Measurements from ENCODE around the gene ANK3. TPM values are rescaled to one million over a fixed set of nuclear protein-coding genes. Genes with fewer than 3 reads are reported as not detected.

The ANK3 gene
- total and polyA plus RNA-seq, 2 experiments from 2014 or later: 46.5 to 85.2 TPM

GRCh38 chr10:60427709-60428386 lies 38.2 kb upstream of the ANK3 start:
- Histone ChIP-seq H3F3A (replicated peaks; ENCODE audit: low read depth) (no peaks in the 10 kb centered on the region), H3K4me3 (no peak overlapping the region), H3K36me3 (ENCODE audit: insufficient read depth) (no peaks in the 10 kb centered on the region), H3K9me2 (ENCODE audit: insufficient read depth) (no peaks in the 10 kb centered on the region), H3K4me1 (ENCODE audit: insufficient read depth) (no peaks in the 10 kb centered on the region), H2AFZ (no peak overlapping the region), H3K4me2 (no peak overlapping the region), H3K27ac (ENCODE audit: low read depth) (no peak overlapping the region), H3K27me3 (ENCODE audit: insufficient read depth) (no peaks in the 10 kb centered on the region), H4K20me1 (replicated peaks; ENCODE audit: insufficient read depth) (no peaks in the 10 kb centered on the region), H3K79me2 (replicated peaks; ENCODE audit: insufficient read depth) (no peaks in the 10 kb centered on the region)
- H3K4me3 Mint-ChIP-seq: no peak overlapping the region
- TF ChIP-seq ZNF114 (CRISPR knock-in tag; IDR thresholded peaks at IDR 0.05): no peak
- no peak for TF ChIP-seq CREB1 (CRISPR knock-in tag; IDR thresholded peaks at IDR 0.05; ENCODE audit: low read depth)
- TF ChIP-seq POLR2AphosphoS5 (IDR thresholded peaks at IDR 0.05; ENCODE audit: low read depth): no peak
- no peak for TF ChIP-seq CTCF (conservative IDR thresholded peaks at IDR 0.05; ENCODE audit: low read depth in 2 of 2)
- TF ChIP-seq STAT1 (IDR thresholded peaks at IDR 0.05; ENCODE audit: unreplicated experiment): no peak
- TF ChIP-seq, protein P1, sequence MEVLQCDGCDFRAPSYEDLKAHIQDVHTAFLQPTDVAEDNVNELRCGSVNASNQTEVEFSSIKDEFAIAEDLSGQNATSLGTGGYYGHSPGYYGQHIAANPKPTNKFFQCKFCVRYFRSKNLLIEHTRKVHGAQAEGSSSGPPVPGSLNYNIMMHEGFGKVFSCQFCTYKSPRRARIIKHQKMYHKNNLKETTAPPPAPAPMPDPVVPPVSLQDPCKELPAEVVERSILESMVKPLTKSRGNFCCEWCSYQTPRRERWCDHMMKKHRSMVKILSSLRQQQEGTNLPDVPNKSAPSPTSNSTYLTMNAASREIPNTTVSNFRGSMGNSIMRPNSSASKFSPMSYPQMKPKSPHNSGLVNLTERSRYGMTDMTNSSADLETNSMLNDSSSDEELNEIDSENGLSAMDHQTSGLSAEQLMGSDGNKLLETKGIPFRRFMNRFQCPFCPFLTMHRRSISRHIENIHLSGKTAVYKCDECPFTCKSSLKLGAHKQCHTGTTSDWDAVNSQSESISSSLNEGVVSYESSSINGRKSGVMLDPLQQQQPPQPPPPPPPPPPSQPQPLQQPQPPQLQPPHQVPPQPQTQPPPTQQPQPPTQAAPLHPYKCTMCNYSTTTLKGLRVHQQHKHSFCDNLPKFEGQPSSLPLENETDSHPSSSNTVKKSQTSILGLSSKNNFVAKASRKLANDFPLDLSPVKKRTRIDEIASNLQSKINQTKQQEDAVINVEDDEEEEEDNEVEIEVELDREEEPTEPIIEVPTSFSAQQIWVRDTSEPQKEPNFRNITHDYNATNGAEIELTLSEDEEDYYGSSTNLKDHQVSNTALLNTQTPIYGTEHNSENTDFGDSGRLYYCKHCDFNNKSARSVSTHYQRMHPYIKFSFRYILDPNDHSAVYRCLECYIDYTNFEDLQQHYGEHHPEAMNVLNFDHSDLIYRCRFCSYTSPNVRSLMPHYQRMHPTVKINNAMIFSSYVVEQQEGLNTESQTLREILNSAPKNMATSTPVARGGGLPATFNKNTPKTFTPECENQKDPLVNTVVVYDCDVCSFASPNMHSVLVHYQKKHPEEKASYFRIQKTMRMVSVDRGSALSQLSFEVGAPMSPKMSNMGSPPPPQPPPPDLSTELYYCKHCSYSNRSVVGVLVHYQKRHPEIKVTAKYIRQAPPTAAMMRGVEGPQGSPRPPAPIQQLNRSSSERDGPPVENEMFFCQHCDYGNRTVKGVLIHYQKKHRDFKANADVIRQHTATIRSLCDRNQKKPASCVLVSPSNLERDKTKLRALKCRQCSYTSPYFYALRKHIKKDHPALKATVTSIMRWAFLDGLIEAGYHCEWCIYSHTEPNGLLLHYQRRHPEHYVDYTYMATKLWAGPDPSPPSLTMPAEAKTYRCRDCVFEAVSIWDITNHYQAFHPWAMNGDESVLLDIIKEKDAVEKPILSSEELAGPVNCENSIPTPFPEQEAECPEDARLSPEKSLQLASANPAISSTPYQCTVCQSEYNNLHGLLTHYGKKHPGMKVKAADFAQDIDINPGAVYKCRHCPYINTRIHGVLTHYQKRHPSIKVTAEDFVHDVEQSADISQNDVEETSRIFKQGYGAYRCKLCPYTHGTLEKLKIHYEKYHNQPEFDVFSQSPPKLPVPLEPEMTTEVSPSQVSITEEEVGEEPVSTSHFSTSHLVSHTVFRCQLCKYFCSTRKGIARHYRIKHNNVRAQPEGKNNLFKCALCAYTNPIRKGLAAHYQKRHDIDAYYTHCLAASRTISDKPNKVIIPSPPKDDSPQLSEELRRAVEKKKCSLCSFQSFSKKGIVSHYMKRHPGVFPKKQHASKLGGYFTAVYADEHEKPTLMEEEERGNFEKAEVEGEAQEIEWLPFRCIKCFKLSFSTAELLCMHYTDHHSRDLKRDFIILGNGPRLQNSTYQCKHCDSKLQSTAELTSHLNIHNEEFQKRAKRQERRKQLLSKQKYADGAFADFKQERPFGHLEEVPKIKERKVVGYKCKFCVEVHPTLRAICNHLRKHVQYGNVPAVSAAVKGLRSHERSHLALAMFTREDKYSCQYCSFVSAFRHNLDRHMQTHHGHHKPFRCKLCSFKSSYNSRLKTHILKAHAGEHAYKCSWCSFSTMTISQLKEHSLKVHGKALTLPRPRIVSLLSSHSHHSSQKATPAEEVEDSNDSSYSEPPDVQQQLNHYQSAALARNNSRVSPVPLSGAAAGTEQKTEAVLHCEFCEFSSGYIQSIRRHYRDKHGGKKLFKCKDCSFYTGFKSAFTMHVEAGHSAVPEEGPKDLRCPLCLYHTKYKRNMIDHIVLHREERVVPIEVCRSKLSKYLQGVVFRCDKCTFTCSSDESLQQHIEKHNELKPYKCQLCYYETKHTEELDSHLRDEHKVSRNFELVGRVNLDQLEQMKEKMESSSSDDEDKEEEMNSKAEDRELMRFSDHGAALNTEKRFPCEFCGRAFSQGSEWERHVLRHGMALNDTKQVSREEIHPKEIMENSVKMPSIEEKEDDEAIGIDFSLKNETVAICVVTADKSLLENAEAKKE (CRISPR knock-in tag; IDR thresholded peaks at IDR 0.05): no peak
- TF ChIP-seq REST (IDR thresholded peaks at IDR 0.05; ENCODE audit: unreplicated experiment): no peak
- no peak for TF ChIP-seq JUNB (IDR thresholded peaks at IDR 0.05; ENCODE audit: unreplicated experiment)
- TF ChIP-seq EZH2 (IDR thresholded peaks at IDR 0.05; ENCODE audit: low read depth, unreplicated experiment): no peak
- TF ChIP-seq NANOG (IDR thresholded peaks at IDR 0.05; ENCODE audit: borderline replicate concordance): no peak
- no peak for TF ChIP-seq ZNF331 (CRISPR knock-in tag; IDR thresholded peaks at IDR 0.05; ENCODE audit: low read depth)
- no peak for TF ChIP-seq ETS1 (IDR thresholded peaks at IDR 0.05)
- TF ChIP-seq EZH2phosphoT487 (IDR thresholded peaks at IDR 0.05; ENCODE audit: unreplicated experiment): no peak
- H3K9me3 Mint-ChIP-seq: no peaks in the 10 kb centered on the region
- H3K36me3 Mint-ChIP-seq (ENCODE audit: low read depth): no peaks in the 10 kb centered on the region
- ATAC-seq (no peak), DNase-seq (ENCODE audit: low spot score) (no peak)
- H3K27me3 Mint-ChIP-seq (ENCODE audit: insufficient read depth, low read depth, poor library complexity): no peaks in the 10 kb centered on the region
- no peak overlapping the region for H3K27ac Mint-ChIP-seq
- peaks cover 4% of the 10 kb centered on the region; the same call in 2 of the 3 replicates for H3K4me1 Mint-ChIP-seq

All from GM23338 (cell line).